IPS-18a (cell line): ENCODE measurements around the gene CPNE9.

Experiments used
- H3K27ac ChIP-seq: one replicate; pipeline ENCODE4 v1.5.1; 2013; ENCODE audit warnings: low read length
- H3K27me3 ChIP-seq: one replicate; pipeline ENCODE4 v1.6.1; 2013; ENCODE audit warnings: mild to moderate bottlenecking, low read length; ENCODE audit not compliant: control insufficient read depth, insufficient read depth
- H3K36me3 ChIP-seq: one replicate; pipeline ENCODE4 v1.6.1; 2013; ENCODE audit warnings: low read depth, low read length; ENCODE audit not compliant: control insufficient read depth
- H3K4me1 ChIP-seq: one replicate; pipeline ENCODE4 v1.6.1; 2013; ENCODE audit warnings: low read depth, low read length; ENCODE audit not compliant: control insufficient read depth
- H3K4me3 ChIP-seq: one replicate; pipeline ENCODE4 v1.5.1; 2013; ENCODE audit warnings: low read length
- H3K9ac ChIP-seq: one replicate; pipeline ENCODE4 v1.6.1; 2013; ENCODE audit warnings: mild to moderate bottlenecking, low read length, moderate library complexity
- H3K9me3 ChIP-seq: one replicate; pipeline ENCODE4 v1.6.1; 2013; ENCODE audit warnings: low read depth, low read length; ENCODE audit not compliant: control insufficient read depth

CPNE9 gene

GRCh38 chr3:9701711-9702110 is 1.9 kb upstream of the CPNE9 start:
- H3K36me3 ChIP-seq: no peaks in the 10 kb centered on the region
- no peak overlapping the region for H3K9ac ChIP-seq
- H3K9me3 ChIP-seq: no peaks in the 10 kb centered on the region
- no peak overlapping the region for H3K4me3 ChIP-seq
- H3K4me1 ChIP-seq: no peaks in the 10 kb centered on the region
- H3K27ac ChIP-seq: no peak overlapping the region
- peaks cover 16% of the 10 kb centered on the region for H3K27me3 ChIP-seq

DNA sequence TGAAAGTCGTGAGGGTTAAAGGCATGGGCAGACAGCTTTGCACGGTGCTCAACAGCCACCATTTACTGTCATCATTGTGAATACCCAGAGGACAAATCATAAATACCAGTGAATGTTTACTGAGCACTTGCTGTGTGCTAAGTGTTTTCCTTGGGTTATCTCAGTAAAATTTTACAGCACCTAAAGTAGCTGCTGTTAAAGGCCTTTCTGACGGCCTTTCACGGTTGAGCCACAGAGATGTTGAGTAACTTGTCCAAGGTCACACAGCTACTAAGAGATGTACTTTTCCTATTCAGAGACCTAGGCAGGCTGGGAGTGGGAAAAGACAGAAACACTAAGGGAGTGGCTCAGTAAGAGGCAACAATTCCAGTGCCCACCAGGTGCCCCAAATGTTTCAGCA is 393 bp upstream of the CPNE9 start:
- H3K9ac ChIP-seq: no peak overlapping the region
- H3K4me1 ChIP-seq: no peaks in the 10 kb centered on the region
- no peaks in the 10 kb centered on the region for H3K36me3 ChIP-seq
- H3K27ac ChIP-seq: no peak overlapping the region
- peaks cover 16% of the 10 kb centered on the region for H3K27me3 ChIP-seq
- no peak overlapping the region for H3K4me3 ChIP-seq
- H3K9me3 ChIP-seq: no peaks in the 10 kb centered on the region

DNA sequence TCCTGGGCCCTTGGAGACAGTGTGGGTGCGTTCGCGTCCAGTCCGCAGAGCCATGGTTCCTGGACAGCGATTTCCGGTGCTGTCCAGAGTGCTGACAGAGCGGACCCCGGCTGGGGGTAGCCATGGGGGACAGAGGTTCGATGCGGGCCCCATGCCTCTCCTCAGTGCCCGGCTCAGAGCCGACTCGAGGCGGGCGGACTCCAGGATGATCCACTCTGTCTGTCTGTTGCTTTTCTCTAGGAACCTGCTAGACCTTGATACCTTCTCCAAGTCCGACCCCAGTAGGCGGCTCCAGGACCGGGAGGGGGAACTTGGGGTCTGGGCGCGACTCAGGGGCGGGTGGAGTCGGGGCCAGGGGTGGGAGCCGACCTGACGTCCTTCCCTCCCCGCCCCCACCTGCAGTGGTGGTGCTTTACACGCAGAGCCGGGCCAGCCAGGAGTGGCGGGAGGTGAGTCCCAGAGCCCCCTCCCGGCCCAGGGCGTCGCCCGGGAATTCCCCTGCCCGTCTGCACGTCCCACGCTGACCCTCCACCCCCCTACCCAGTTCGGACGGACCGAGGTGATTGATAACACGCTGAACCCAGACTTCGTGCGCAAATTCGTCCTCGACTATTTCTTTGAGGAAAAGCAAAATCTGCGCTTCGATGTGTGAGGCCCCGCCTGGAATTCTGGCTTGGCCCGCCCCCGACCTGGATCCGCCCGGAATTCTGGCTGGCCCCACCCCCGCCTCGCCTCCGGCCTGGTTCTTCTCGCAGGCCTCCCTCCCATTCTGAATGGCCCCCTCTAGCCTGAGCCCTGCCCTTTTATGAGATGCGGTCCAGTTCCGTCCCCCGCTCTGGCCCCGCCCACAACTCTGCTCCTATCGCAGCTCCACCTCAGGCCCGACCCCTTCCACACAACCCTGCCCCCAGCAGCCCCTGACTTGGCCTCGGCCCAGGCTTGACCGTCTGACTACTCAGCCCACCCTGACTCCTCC is 1.0 kb downstream of the CPNE9 start:
- Histone ChIP-seq H3K4me3 (peak overlapping the region; percentile 61), H3K9me3 (no peaks in the 10 kb centered on the region), H3K9ac (no peak overlapping the region), H3K36me3 (no peaks in the 10 kb centered on the region), H3K4me1 (no peaks in the 10 kb centered on the region), H3K27me3 (peaks cover 16% of the 10 kb centered on the region), H3K27ac (no peak overlapping the region)

- Histone ChIP-seq H3K4me1 (no peaks in the 10 kb centered on the region), H3K27me3 (no peaks in the 10 kb centered on the region), H3K4me3 (no peak overlapping the region), H3K27ac (no peak overlapping the region), H3K9me3 (no peaks in the 10 kb centered on the region), H3K36me3 (no peaks in the 10 kb centered on the region), H3K9ac (no peak overlapping the region)
Observed at GRCh38 chr3:9710174-9710739, 6.6 kb downstream of the CPNE9 start.

GRCh38 chr3:9712415-9712814 is 8.8 kb downstream of the CPNE9 start:
- Histone ChIP-seq H3K27me3 (no peaks in the 10 kb centered on the region), H3K36me3 (no peaks in the 10 kb centered on the region), H3K9me3 (no peaks in the 10 kb centered on the region), H3K4me3 (no peak overlapping the region), H3K9ac (no peak overlapping the region), H3K4me1 (no peaks in the 10 kb centered on the region), H3K27ac (no peak overlapping the region)

DNA sequence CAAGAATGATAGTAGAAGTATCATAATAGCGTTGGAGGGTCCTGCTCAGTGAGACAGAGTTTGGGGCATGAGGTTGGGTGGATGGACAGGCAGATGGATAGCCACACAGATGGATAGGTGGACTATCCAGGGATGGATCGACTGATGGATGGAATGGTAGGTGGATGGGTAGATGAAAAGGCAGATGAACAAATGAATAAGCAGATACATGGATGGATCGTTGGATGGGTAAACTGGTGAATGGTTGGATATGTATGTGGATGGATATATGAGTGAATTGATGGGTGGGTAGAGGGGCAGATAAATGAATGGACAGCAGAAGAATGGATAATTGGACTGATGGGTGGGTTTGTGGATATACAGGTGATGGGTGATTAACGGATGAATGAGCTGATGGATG is 9.5 kb downstream of the CPNE9 start:
- Histone ChIP-seq H3K9ac (no peak overlapping the region), H3K4me1 (no peaks in the 10 kb centered on the region), H3K4me3 (no peak overlapping the region), H3K9me3 (no peaks in the 10 kb centered on the region), H3K36me3 (no peaks in the 10 kb centered on the region), H3K27ac (no peak overlapping the region), H3K27me3 (no peaks in the 10 kb centered on the region)

GRCh38 chr3:9715136-9715535 is 11.5 kb downstream of the CPNE9 start:
- H3K27me3 ChIP-seq: no peaks in the 10 kb centered on the region
- H3K4me1 ChIP-seq: no peaks in the 10 kb centered on the region
- H3K27ac ChIP-seq: no peak overlapping the region
- no peak overlapping the region for H3K9ac ChIP-seq
- H3K9me3 ChIP-seq: no peaks in the 10 kb centered on the region
- no peaks in the 10 kb centered on the region for H3K36me3 ChIP-seq
- no peak overlapping the region for H3K4me3 ChIP-seq

DNA sequence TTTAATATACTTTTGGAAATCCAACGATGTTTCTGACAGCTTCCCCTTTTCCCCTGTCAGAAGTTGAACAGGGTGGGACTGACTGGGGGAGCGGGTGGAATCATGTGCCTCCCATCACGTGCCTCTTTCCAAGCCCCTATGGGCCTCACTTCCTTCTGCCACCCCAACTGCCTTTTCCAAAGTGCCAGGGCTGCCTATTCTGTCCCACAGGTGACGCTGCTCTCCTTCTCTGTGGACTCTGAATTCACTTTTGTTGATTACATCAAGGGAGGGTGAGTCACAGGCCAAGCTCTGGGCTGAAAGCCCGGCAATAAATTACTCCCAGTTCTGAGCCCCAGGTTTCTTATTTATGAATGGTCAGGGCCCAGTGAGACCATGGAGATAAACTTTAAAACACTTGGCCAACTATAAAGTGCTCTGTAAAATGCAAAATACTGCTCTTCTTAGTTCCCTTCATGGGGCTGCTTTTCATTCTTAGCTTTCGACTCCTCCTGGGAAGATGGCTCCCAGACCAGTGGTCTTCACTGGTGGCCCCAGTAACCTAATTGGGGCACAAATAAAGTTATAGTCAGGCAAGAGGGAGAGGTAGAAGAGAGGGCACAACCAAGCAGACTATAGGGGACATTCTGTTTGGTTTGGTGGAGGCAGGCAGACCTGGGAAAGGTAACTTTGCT is 12.3 kb downstream of the CPNE9 start:
- Histone ChIP-seq H3K27me3 (no peaks in the 10 kb centered on the region), H3K27ac (no peak overlapping the region), H3K9me3 (no peaks in the 10 kb centered on the region), H3K4me3 (no peak overlapping the region), H3K9ac (no peak overlapping the region), H3K36me3 (no peaks in the 10 kb centered on the region), H3K4me1 (no peaks in the 10 kb centered on the region)

GRCh38 chr3:9716801-9717555 is 13.3 kb downstream of the CPNE9 start:
- Histone ChIP-seq H3K4me1 (no peaks in the 10 kb centered on the region), H3K36me3 (no peaks in the 10 kb centered on the region), H3K4me3 (no peak overlapping the region), H3K9me3 (no peaks in the 10 kb centered on the region), H3K27me3 (no peaks in the 10 kb centered on the region), H3K27ac (no peak overlapping the region), H3K9ac (no peak overlapping the region)

DNA sequence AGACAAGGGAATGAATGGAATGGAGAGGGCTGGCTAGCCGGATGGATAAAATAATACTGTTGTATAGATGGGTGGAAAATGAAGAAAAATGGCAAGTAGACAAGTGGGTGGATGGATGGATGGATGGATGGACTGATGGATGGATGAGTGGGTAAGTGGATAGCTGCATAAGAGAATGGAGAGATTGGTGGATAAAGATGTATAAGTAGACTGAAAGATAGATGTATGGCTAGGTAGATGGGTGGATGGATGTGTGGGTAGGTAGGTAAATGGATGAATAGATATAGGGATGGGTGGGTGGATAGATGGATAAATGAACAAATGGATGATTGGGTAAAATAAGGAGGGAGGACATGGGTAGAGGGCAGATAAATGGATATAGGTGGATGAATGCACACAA is 13.9 kb downstream of the CPNE9 start:
- no peaks in the 10 kb centered on the region for H3K9me3 ChIP-seq

GRCh38 chr3:9718118-9718517 is 14.5 kb downstream of the CPNE9 start:
- Histone ChIP-seq H3K27ac (no peak overlapping the region), H3K4me1 (no peaks in the 10 kb centered on the region), H3K9me3 (no peaks in the 10 kb centered on the region), H3K27me3 (no peaks in the 10 kb centered on the region), H3K4me3 (no peak overlapping the region), H3K36me3 (no peaks in the 10 kb centered on the region), H3K9ac (no peak overlapping the region)

More for the DNA sequence above, 13.9 kb downstream of the CPNE9 start:
- Histone ChIP-seq H3K36me3 (no peaks in the 10 kb centered on the region), H3K4me3 (no peak overlapping the region), H3K9ac (no peak overlapping the region), H3K27me3 (no peaks in the 10 kb centered on the region), H3K27ac (no peak overlapping the region), H3K4me1 (no peaks in the 10 kb centered on the region)
